HCT116 (cell line): ENCODE results near the gene CHL1.

ENCODE experiments used
- POLR2A ChIP-seq: IDR thresholded peaks from 2 replicates; pipeline ENCODE4 v1.7.0; 2011; ENCODE audit warnings: borderline replicate concordance; ENCODE audit not compliant: insufficient read depth, insufficient read length; ENCODE audit errors: extremely low read depth
- TF ChIP-seq, protein P1 (sequence below), 3 experiments: fragments of 200-600 bp in 1 of 3; sonication (generic) in 1 of 3; IDR thresholded peaks in 2 of 3; conservative IDR thresholded peaks in 1 of 3; 2 replicates each; pipeline ENCODE4 v1.5.1; 2012 to 2017; ENCODE audit warnings: low read depth in 2 of 3, low read length in 2 of 3, antibody characterized with exemption in 1 of 3, borderline replicate concordance in 1 of 3, control low read depth in 1 of 3, mild to moderate bottlenecking in 1 of 3, mixed read lengths in 1 of 3, mixed run types in 1 of 3, moderate library complexity in 1 of 3; ENCODE audit not compliant: insufficient read depth in 1 of 3
- TF ChIP-seq, protein P2 (sequence below): IDR thresholded peaks from 2 replicates; pipeline ENCODE4 v1.6.1; 2012
- TF ChIP-seq, protein P3 (sequence below): IDR thresholded peaks from 2 replicates; pipeline ENCODE4 v1.6.1; 2012; ENCODE audit warnings: low read depth

DNA sequence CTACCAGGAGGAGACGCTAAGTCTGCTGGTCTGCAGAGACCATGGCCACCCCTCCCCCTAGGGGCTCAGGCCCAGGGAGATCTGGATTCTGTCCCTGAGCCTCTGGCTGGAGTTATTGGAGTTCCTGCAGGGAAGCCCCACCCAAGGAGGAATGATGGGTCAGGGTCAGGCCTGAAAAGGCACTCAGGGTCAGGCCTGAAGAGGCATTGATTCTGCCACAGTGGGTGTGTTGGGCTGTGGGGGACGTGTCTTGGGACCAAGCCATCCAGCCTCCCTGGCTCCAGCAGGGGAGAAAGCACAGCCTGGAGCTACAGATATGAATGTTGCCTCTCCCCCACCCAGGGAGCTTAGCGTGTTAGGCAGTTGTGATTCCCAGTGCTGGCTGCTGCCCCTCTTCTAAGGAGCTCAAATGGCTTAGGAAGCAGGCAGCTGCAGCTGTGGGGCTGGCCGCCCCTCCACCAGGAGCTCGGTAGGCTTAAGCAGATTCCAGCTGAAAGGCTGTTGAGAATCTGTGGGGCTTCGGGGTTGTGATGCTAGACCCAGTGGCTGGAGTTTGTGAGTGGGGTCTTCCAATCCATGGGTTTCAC lies 176.7 kb downstream of the CHL1 start:
- TF ChIP-seq, protein P1, sequence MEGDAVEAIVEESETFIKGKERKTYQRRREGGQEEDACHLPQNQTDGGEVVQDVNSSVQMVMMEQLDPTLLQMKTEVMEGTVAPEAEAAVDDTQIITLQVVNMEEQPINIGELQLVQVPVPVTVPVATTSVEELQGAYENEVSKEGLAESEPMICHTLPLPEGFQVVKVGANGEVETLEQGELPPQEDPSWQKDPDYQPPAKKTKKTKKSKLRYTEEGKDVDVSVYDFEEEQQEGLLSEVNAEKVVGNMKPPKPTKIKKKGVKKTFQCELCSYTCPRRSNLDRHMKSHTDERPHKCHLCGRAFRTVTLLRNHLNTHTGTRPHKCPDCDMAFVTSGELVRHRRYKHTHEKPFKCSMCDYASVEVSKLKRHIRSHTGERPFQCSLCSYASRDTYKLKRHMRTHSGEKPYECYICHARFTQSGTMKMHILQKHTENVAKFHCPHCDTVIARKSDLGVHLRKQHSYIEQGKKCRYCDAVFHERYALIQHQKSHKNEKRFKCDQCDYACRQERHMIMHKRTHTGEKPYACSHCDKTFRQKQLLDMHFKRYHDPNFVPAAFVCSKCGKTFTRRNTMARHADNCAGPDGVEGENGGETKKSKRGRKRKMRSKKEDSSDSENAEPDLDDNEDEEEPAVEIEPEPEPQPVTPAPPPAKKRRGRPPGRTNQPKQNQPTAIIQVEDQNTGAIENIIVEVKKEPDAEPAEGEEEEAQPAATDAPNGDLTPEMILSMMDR (IDR thresholded peaks at IDR 0.05 in 2 of 3, conservative IDR thresholded peaks at IDR 0.05 in 1 of 3; ENCODE audit: borderline replicate concordance in 1 of 3, insufficient read depth in 1 of 3, low read depth in 2 of 3, low read length in 2 of 3) = no peak
- TF ChIP-seq, protein P2, sequence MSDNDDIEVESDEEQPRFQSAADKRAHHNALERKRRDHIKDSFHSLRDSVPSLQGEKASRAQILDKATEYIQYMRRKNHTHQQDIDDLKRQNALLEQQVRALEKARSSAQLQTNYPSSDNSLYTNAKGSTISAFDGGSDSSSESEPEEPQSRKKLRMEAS = no peak
- TF ChIP-seq POLR2A = no peak
- TF ChIP-seq, protein P3, sequence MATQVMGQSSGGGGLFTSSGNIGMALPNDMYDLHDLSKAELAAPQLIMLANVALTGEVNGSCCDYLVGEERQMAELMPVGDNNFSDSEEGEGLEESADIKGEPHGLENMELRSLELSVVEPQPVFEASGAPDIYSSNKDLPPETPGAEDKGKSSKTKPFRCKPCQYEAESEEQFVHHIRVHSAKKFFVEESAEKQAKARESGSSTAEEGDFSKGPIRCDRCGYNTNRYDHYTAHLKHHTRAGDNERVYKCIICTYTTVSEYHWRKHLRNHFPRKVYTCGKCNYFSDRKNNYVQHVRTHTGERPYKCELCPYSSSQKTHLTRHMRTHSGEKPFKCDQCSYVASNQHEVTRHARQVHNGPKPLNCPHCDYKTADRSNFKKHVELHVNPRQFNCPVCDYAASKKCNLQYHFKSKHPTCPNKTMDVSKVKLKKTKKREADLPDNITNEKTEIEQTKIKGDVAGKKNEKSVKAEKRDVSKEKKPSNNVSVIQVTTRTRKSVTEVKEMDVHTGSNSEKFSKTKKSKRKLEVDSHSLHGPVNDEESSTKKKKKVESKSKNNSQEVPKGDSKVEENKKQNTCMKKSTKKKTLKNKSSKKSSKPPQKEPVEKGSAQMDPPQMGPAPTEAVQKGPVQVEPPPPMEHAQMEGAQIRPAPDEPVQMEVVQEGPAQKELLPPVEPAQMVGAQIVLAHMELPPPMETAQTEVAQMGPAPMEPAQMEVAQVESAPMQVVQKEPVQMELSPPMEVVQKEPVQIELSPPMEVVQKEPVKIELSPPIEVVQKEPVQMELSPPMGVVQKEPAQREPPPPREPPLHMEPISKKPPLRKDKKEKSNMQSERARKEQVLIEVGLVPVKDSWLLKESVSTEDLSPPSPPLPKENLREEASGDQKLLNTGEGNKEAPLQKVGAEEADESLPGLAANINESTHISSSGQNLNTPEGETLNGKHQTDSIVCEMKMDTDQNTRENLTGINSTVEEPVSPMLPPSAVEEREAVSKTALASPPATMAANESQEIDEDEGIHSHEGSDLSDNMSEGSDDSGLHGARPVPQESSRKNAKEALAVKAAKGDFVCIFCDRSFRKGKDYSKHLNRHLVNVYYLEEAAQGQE = no peak
